GM12878 (cell line): ENCODE results near the gene USP2. TPM values are rescaled to one million over a fixed set of nuclear protein-coding genes. Genes with fewer than 3 reads are reported as not detected.

Experiments used
- ATAC-seq: fragments of 200-7000 bp; cut with Tn5 transposase; 3 replicates; pipeline ENCODE4 v1.9.1; 2020; ENCODE audit warnings: mild to moderate bottlenecking, moderate library complexity
- BruUV-seq: library from RNA; stranded (reverse); fragments of 400-500 nt; replicated peaks from 2 replicates; lab custom pipeline; 2021; lab: Mats Ljungman, UMichigan
- CTCF ChIA-PET: fragments of 300-600 bp; sonication (Branson Sonifier 250); formaldehyde crosslinking; extraction: SDS; loops from one replicate; lab custom pipeline; 2021; ENCODE audit warnings: inconsistent platforms; lab: Yijun Ruan, JAX
- POLR2A ChIA-PET: fragments of 350-600 bp; formaldehyde crosslinking; extraction: SDS; loops from one replicate; lab custom pipeline; 2021; ENCODE audit warnings: inconsistent platforms; lab: Charles Lee
- RAD21 ChIA-PET: fragments of 300-600 bp; sonication (Branson Sonifier 250); formaldehyde crosslinking; loops from one replicate; lab custom pipeline; 2023; ENCODE audit warnings: antibody characterized with exemption; ENCODE audit not compliant: unreplicated experiment; lab: Charles Lee
- SMC1A ChIA-PET: fragments of 300-600 bp; sonication (Branson Sonifier 250); formaldehyde crosslinking; loops from one replicate; lab custom pipeline; 2023; ENCODE audit not compliant: unreplicated experiment, uncharacterized antibody; lab: Charles Lee
- DNase-seq: peaks from one replicate; pipeline ENCODE4 v3.0.0-alpha.2; 2011; ENCODE audit warnings: low read depth, low spot score
- FAIRE-seq: peaks from 3 replicates; lab custom pipeline; 2011; peaks lifted over from hg19 to GRCh38; lab: Jason Lieb, UNC
- H2AFZ ChIP-seq: 2 replicates; pipeline ENCODE4 v1.6.0; 2011; ENCODE audit warnings: low read depth, low read length, control low read depth; ENCODE audit not compliant: control insufficient read depth
- H3K27ac ChIP-seq: 2 replicates; pipeline ENCODE4 v1.5.1; 2011; ENCODE audit warnings: control low read depth; ENCODE audit not compliant: control insufficient read depth, insufficient read depth
- H3K27me3 ChIP-seq, 2 experiments: replicated peaks in 1 of 2; 2 replicates each; pipeline versions ENCODE4 v1.6.0 to v1.6.1; 2011; ENCODE audit warnings: low read length in 1 of 2; ENCODE audit not compliant: control insufficient read depth in 2 of 2, insufficient read depth in 2 of 2
- H3K36me3 ChIP-seq, 2 experiments: 2 replicates each; pipeline ENCODE4 v1.5.1; 2011; ENCODE audit warnings: low read length in 1 of 2; ENCODE audit not compliant: control insufficient read depth in 2 of 2, insufficient read depth in 2 of 2
- H3K4me1 ChIP-seq: 2 replicates; pipeline ENCODE4 v1.6.1; 2011; ENCODE audit warnings: mild to moderate bottlenecking, low read length, moderate library complexity, mixed read lengths; ENCODE audit not compliant: control insufficient read depth, insufficient read depth
- H3K4me2 ChIP-seq: 2 replicates; pipeline ENCODE4 v1.6.0; 2011; ENCODE audit warnings: control low read depth; ENCODE audit not compliant: control insufficient read depth, insufficient read depth
- H3K4me3 ChIP-seq: fragments of 200-600 bp; sonication (generic); 2 replicates; pipeline ENCODE4 v1.5.1; 2016
- H3K79me2 ChIP-seq: 2 replicates; pipeline ENCODE4 v1.6.0; 2011; ENCODE audit warnings: low read length; ENCODE audit not compliant: control insufficient read depth, insufficient read depth
- H3K9ac ChIP-seq: 2 replicates; pipeline ENCODE4 v1.8.0; 2011; ENCODE audit warnings: low read length, control low read depth, mixed read lengths; ENCODE audit not compliant: control insufficient read depth, insufficient read depth
- H3K9me3 ChIP-seq: replicated peaks from 3 replicates; pipeline ENCODE4 v1.5.1; 2011; ENCODE audit warnings: mild to moderate bottlenecking, low read length; ENCODE audit not compliant: control insufficient read depth, insufficient read depth
- H4K20me1 ChIP-seq: 2 replicates; pipeline ENCODE4 v1.6.0; 2011; ENCODE audit not compliant: control insufficient read depth, insufficient read depth
- BHLHE40 ChIP-seq, 2 experiments: fragments of 450-650 bp in 1 of 2; IDR thresholded peaks; 2 replicates each; pipeline ENCODE4 v1.6.1; 2011 to 2017; ENCODE audit warnings: low read depth in 2 of 2, borderline replicate concordance in 1 of 2, improper control_type of control experiment in 1 of 2, low read length in 1 of 2, mild to moderate bottlenecking in 1 of 2
- EZH2 ChIP-seq: IDR thresholded peaks from 2 replicates; pipeline ENCODE4 v1.6.1; 2012; ENCODE audit warnings: low read depth, mild to moderate bottlenecking, control low read depth, inconsistent platforms, low read length, borderline replicate concordance; ENCODE audit not compliant: control insufficient read depth
- HDAC6 ChIP-seq: fragments of 200-600 bp; sonication (generic); IDR thresholded peaks from one replicate; pipeline ENCODE4 v1.8.0; 2017; ENCODE audit warnings: antibody characterized with exemption; ENCODE audit not compliant: unreplicated experiment
- PAX8 ChIP-seq: fragments of 450-650 bp; IDR thresholded peaks from 2 replicates; pipeline ENCODE4 v1.6.1; 2017; ENCODE audit warnings: mild to moderate bottlenecking, moderate library complexity
- POLR2A ChIP-seq: IDR thresholded peaks from 2 replicates; pipeline ENCODE4 v1.6.1; 2011; ENCODE audit warnings: low read depth, mild to moderate bottlenecking, low read length
- POLR2AphosphoS5 ChIP-seq: IDR thresholded peaks from 2 replicates; pipeline ENCODE4 v1.6.1; 2011; ENCODE audit warnings: mild to moderate bottlenecking, low read length, inconsistent platforms
- SIX5 ChIP-seq: IDR thresholded peaks from 2 replicates; pipeline ENCODE4 v1.6.1; 2011; ENCODE audit warnings: mild to moderate bottlenecking, low read depth, low read length, moderate library complexity; ENCODE audit not compliant: severe bottlenecking
- SUZ12 ChIP-seq: fragments of 200-600 bp; sonication (generic); IDR thresholded peaks from one replicate; pipeline ENCODE4 v1.6.1; 2018; ENCODE audit warnings: antibody characterized with exemption, mild to moderate bottlenecking; ENCODE audit not compliant: unreplicated experiment
- TAF1 ChIP-seq: IDR thresholded peaks from 2 replicates; pipeline ENCODE4 v1.6.1; 2011; ENCODE audit warnings: mild to moderate bottlenecking, low read depth, low read length, borderline replicate concordance
- TBL1XR1 ChIP-seq: IDR thresholded peaks from 2 replicates; pipeline ENCODE4 v1.6.1; 2012; ENCODE audit warnings: low read depth, low read length, improper control_type of control experiment
- WGBS: methylation state at CpG from one replicate; pipeline ENCODE4 v1.1.6; 2016; ENCODE audit warnings: low lambda C conversion rate; ENCODE audit not compliant: insufficient replicate concordance, insufficient coverage; ENCODE audit errors: missing lambda C conversion rate; 5-methylcytosine and 5-hydroxymethylcytosine counted together
- in situ Hi-C: fragments of 300-500 bp; cut with MboI; formaldehyde crosslinking; loops from 9 replicates; pipeline ENCODE4 v1.14.3; 2018; ENCODE audit warnings: mixed read lengths
- intact Hi-C: fragments of 100-400 bp; cut with micrococcal nuclease; formaldehyde crosslinking; loops from one replicate; pipeline ENCODE4 v1.14.2; 2022; ENCODE audit not compliant: unreplicated experiment
- polyA plus RNA-seq, 11 experiments: library from polyadenylated mRNA; depleted of rRNA in 4 of 11; unstranded in 6 of 11; stranded (reverse) in 5 of 11; fragments of >200 nt; fragmentation: Nextera tagmentation in 4 of 11; fragmentation: Illumina TruSeq in 1 of 11; extraction: Ambion mirVana in 4 of 11; extraction: Trizol in 1 of 11; gene quantifications; 1 replicate in 1 of 11; 2 replicates in 10 of 11; pipeline versions ENCODE4 v1.2.1 to v1.2.3, GENCODE V29; 2011 to 2016; ENCODE audit warnings: inconsistent platforms in 2 of 11, missing spikeins in 2 of 11, low read depth in 1 of 11
- total RNA-seq, 4 experiments: library from RNA; depleted of rRNA in 3 of 4; stranded (reverse); fragments of >200 nt in 3 of 4; fragmentation: Illumina TruSeq in 1 of 4; extraction: Trizol in 1 of 4; gene quantifications; 2 replicates each; pipeline versions ENCODE4 v1.2.1 to v1.2.3, GENCODE V29; 2013 to 2021

The USP2 gene
- total and polyA plus RNA-seq, 10 of the 15 experiments (the other 5 are each of a cell fraction or from before 2014, with no cell fraction given) = 0.03 to 0.13 (median 0.06) TPM; not detected in 4

DNA sequence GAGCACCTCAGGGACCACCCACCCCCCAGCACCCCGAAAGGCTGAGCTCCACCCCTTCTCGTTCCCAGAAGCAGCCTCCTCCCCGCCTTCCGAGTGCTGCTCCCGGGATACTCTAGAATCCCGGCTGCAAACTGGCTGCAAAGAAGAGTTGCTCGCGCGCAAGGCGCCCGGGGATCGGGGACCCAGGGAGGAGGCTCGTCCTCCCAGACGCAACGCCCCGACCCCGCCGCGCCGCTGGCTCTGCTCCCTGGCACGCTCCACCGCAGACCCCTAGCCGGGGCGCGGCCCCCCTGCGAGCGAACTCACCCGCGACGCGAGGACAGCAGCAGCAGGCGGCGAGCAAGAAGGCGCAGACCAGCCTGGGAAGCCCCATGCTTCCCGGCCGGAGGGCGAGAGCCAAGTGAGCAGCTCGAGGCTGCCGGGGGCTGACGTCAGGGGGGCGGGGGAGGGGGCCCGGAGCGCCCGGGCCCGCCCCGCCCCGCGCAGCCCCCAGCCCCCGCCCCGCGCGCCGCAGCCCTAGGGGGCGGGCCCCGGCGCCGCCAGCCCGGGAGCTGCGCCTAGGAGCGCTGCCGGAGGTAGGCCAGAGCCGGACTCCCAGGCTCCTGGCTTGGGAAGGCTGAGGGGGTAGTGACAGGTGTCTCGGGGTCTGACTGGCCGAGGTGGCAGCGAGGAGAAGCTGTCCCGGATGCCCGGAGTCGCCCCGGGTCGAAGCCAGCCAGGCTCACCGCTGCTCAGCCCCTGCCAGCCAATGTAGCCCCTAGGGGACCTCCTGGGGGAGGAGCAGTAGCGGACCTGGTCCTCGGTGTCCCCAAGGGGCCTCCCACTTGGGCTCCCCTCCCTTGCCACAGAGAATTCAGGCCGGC is 64.5 kb downstream of the USP2 start, which contains the start of gene MCAM:
Gene MCAM (minus strand): TSS at position 402 of the 863 bp plus-strand sequence. CDS start 29 bp downstream, at position 373.
- Histone ChIP-seq H3K4me3 (peak within 1 kb of the TSS; percentile 57; the same call in 1 of the 2 replicates), H4K20me1 (no peaks in the 10 kb centered on the region), H3K36me3 (no peaks in the 10 kb centered on the region)
- CTCF ChIA-PET = interaction anchor here (0.8 to 2.8 kb wide), 7 partner anchors 9 to 110 kb away, joined by 3 to 8 read pairs (median 4); no protein-coding TSS in a partner anchor
- TF ChIP-seq POLR2AphosphoS5 (no peak), HDAC6 (peak; percentile 43), TBL1XR1 (no peak), SIX5 (no peak), TAF1 (no peak), BHLHE40 (IDR thresholded peaks at IDR 0.05; ENCODE audit: borderline replicate concordance in 1 of 2, low read depth in 2 of 2, low read length in 1 of 2) (peak in 1 of 2 experiments; percentile 37; a peak in 1 of 4 replicates), PAX8 (no peak), SUZ12 (peak; percentile 67), POLR2A (peak; percentile 24; the same call in 1 of the 2 replicates), EZH2 (no peak)
- TF ChIP-seq, all 136 proteins: peak for 4
- ChIA-PET POLR2A (interaction anchor here (1.0 to 1.2 kb wide), 4 partner anchors 13 to 214 kb away, joined by 3 to 5 read pairs (median 4); partner anchors contain the start of gene RNF26), SMC1A (interaction anchor here (1.0 to 3.5 kb wide), 3 partner anchors 9 to 34 kb away, joined by 3 to 14 read pairs (median 3); no protein-coding TSS in a partner anchor), RAD21 (interaction anchor here (1.0 to 2.1 kb wide), 3 partner anchors 21 to 249 kb away, joined by 3 to 4 read pairs (median 4); partner anchors contain the start of gene VPS11)
- peak within 1 kb of the TSS; percentile 87 for H3K4me2 ChIP-seq
- H3K9me3 ChIP-seq = no peaks in the 10 kb centered on the region
- intact Hi-C loops = no loop called here
- WGBS = under 1% methylated on average over 45 of the region's 74 CpGs
- H3K27ac ChIP-seq = no peak within 1 kb of the TSS
- peaks cover 1 to 15% of the 10 kb centered on the region in 2 experiments; a peak in 3 of 4 replicates for H3K27me3 ChIP-seq
- no peak for DNase-seq
- H3K79me2 ChIP-seq = no peaks in the 10 kb centered on the region
- ATAC-seq = peak; percentile 4; the same call in 2 of the 3 replicates
- BruUV-seq = no TSS peak
- no peak for FAIRE-seq
- in situ Hi-C loops = no loop called here
- H3K9ac ChIP-seq = no peak within 1 kb of the TSS
- H3K4me1 ChIP-seq = peaks cover 39% of the 10 kb centered on the region
- peak within 1 kb of the TSS; percentile 61 for H2AFZ ChIP-seq
